ENCODE measurements around the gene GMPPA. TPM values are rescaled to one million over a fixed set of nuclear protein-coding genes. Genes with fewer than 3 reads are reported as not detected.

The GMPPA gene
- total and polyA plus RNA-seq, 9 of the 15 experiments (the other 6 are each of a cell fraction or from before 2014, with no cell fraction given), result 7.0 to 101 (median 66.7) TPM

DNA sequence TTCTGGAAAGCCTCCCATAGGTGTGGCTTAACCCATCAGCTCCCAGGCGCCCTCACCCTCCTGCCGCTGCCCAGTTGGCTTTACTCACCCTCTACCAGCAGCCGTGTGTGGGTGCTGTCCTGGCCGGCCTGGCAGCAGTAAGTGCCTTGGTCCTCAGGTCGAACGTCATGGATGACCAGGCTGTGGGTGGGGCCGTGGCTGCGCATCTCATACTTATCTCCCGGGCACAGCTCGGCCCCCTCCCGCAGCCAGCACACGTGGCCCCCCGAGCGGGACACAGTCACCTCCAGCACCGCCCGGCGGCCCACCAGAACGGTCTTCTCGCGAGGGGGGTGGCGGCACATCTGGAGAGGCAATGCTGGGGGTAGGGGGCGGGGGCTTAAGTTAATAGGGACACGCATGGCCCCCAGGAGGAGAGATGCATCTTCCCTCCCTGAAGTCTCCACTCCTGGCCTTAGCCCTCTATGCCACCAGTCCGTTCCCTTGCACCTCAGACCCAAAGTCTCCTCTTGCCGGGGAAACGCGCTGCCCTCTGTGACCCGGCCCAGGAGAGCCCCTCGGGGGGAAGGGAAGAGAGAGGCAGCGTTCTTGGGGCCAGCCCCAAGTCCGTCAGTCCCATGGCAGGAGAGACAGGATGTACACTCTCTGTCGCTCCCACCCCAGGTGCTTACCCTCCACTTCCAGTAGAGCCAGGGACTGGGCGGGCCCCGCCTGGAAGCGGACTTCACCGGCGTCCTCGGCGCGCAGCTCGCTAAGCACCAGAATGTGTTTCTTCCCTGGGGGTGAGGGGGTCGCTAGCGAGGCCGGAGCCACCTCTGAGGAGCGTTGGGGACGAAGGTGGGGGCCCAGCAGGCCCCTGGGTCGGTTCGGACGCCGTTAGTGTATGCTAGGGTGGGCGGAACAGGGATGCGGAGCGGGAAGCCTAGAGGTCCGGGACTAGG, 53.0 kb downstream of the GMPPA start (continued):
- TF ChIP-seq, protein P1, sequence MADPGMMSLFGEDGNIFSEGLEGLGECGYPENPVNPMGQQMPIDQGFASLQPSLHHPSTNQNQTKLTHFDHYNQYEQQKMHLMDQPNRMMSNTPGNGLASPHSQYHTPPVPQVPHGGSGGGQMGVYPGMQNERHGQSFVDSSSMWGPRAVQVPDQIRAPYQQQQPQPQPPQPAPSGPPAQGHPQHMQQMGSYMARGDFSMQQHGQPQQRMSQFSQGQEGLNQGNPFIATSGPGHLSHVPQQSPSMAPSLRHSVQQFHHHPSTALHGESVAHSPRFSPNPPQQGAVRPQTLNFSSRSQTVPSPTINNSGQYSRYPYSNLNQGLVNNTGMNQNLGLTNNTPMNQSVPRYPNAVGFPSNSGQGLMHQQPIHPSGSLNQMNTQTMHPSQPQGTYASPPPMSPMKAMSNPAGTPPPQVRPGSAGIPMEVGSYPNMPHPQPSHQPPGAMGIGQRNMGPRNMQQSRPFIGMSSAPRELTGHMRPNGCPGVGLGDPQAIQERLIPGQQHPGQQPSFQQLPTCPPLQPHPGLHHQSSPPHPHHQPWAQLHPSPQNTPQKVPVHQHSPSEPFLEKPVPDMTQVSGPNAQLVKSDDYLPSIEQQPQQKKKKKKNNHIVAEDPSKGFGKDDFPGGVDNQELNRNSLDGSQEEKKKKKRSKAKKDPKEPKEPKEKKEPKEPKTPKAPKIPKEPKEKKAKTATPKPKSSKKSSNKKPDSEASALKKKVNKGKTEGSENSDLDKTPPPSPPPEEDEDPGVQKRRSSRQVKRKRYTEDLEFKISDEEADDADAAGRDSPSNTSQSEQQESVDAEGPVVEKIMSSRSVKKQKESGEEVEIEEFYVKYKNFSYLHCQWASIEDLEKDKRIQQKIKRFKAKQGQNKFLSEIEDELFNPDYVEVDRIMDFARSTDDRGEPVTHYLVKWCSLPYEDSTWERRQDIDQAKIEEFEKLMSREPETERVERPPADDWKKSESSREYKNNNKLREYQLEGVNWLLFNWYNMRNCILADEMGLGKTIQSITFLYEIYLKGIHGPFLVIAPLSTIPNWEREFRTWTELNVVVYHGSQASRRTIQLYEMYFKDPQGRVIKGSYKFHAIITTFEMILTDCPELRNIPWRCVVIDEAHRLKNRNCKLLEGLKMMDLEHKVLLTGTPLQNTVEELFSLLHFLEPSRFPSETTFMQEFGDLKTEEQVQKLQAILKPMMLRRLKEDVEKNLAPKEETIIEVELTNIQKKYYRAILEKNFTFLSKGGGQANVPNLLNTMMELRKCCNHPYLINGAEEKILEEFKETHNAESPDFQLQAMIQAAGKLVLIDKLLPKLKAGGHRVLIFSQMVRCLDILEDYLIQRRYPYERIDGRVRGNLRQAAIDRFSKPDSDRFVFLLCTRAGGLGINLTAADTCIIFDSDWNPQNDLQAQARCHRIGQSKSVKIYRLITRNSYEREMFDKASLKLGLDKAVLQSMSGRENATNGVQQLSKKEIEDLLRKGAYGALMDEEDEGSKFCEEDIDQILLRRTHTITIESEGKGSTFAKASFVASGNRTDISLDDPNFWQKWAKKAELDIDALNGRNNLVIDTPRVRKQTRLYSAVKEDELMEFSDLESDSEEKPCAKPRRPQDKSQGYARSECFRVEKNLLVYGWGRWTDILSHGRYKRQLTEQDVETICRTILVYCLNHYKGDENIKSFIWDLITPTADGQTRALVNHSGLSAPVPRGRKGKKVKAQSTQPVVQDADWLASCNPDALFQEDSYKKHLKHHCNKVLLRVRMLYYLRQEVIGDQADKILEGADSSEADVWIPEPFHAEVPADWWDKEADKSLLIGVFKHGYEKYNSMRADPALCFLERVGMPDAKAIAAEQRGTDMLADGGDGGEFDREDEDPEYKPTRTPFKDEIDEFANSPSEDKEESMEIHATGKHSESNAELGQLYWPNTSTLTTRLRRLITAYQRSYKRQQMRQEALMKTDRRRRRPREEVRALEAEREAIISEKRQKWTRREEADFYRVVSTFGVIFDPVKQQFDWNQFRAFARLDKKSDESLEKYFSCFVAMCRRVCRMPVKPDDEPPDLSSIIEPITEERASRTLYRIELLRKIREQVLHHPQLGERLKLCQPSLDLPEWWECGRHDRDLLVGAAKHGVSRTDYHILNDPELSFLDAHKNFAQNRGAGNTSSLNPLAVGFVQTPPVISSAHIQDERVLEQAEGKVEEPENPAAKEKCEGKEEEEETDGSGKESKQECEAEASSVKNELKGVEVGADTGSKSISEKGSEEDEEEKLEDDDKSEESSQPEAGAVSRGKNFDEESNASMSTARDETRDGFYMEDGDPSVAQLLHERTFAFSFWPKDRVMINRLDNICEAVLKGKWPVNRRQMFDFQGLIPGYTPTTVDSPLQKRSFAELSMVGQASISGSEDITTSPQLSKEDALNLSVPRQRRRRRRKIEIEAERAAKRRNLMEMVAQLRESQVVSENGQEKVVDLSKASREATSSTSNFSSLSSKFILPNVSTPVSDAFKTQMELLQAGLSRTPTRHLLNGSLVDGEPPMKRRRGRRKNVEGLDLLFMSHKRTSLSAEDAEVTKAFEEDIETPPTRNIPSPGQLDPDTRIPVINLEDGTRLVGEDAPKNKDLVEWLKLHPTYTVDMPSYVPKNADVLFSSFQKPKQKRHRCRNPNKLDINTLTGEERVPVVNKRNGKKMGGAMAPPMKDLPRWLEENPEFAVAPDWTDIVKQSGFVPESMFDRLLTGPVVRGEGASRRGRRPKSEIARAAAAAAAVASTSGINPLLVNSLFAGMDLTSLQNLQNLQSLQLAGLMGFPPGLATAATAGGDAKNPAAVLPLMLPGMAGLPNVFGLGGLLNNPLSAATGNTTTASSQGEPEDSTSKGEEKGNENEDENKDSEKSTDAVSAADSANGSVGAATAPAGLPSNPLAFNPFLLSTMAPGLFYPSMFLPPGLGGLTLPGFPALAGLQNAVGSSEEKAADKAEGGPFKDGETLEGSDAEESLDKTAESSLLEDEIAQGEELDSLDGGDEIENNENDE (IDR thresholded peaks at IDR 0.05; ENCODE audit: low read depth, low read length), result no peak
- TF ChIP-seq OTX1 (CRISPR knock-in tag; IDR thresholded peaks at IDR 0.05) (no peak), HDAC8 (tag; IDR thresholded peaks at IDR 0.05) (no peak), SNRNP70 (optimal IDR thresholded peaks at IDR 0.05; ENCODE audit: low read depth, low read length) (no peak), ZC3H11A (IDR thresholded peaks at IDR 0.05; ENCODE audit: low read depth, low read length) (no peak), ZNF436 (CRISPR knock-in tag; IDR thresholded peaks at IDR 0.05) (no peak), MYC (IDR thresholded peaks at IDR 0.05; ENCODE audit: low read depth, low read length) (no peak), MYC (CRISPR knock-in tag; IDR thresholded peaks at IDR 0.05; ENCODE audit: borderline replicate concordance, low read depth) (no peak), JUNB (CRISPR knock-in tag; conservative IDR thresholded peaks at IDR 0.05) (no peak), MAZ (CRISPR knock-in tag; conservative IDR thresholded peaks at IDR 0.05 in 1 of 2, IDR thresholded peaks at IDR 0.05 in 1 of 2) (no peak), ZNF77 (CRISPR knock-in tag; IDR thresholded peaks at IDR 0.05) (no peak), CBX2 (IDR thresholded peaks at IDR 0.05; ENCODE audit: insufficient read depth, low read length, poor library complexity, severe bottlenecking) (no peak)
- TF ChIP-seq, protein P2, sequence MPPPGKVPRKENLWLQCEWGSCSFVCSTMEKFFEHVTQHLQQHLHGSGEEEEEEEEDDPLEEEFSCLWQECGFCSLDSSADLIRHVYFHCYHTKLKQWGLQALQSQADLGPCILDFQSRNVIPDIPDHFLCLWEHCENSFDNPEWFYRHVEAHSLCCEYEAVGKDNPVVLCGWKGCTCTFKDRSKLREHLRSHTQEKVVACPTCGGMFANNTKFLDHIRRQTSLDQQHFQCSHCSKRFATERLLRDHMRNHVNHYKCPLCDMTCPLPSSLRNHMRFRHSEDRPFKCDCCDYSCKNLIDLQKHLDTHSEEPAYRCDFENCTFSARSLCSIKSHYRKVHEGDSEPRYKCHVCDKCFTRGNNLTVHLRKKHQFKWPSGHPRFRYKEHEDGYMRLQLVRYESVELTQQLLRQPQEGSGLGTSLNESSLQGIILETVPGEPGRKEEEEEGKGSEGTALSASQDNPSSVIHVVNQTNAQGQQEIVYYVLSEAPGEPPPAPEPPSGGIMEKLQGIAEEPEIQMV (tag; conservative IDR thresholded peaks at IDR 0.05; ENCODE audit: low read depth), result no peak

All from K562 (cell line).